Measurements from ENCODE around the gene DAGLB. TPM values are rescaled to one million over a fixed set of nuclear protein-coding genes. Genes with fewer than 3 reads are reported as not detected.

Gene DAGLB
- polyA plus RNA-seq, 5 donors = 14.6 to 19.4 (median 15.2) TPM

DNA sequence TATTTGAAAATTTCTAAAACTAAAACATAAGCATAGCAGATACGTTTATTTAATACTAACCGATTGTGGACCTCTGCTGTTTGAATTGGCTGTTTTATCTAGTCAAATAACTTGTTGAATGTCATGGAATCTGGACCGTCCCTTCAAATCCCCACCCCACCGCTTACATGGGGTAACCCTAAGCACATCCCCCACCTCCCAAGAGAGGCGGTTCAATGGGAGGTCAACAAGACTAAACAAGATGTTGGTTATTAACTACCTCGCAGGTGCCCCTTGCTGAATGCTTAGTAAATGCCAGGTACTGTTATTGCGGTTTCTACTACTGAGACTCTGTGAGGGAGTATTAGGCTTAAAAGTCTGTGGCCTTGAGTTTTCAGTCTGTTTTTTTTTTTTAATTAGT is 70.9 kb downstream of the DAGLB start:
- no peak for DNase-seq

DNA sequence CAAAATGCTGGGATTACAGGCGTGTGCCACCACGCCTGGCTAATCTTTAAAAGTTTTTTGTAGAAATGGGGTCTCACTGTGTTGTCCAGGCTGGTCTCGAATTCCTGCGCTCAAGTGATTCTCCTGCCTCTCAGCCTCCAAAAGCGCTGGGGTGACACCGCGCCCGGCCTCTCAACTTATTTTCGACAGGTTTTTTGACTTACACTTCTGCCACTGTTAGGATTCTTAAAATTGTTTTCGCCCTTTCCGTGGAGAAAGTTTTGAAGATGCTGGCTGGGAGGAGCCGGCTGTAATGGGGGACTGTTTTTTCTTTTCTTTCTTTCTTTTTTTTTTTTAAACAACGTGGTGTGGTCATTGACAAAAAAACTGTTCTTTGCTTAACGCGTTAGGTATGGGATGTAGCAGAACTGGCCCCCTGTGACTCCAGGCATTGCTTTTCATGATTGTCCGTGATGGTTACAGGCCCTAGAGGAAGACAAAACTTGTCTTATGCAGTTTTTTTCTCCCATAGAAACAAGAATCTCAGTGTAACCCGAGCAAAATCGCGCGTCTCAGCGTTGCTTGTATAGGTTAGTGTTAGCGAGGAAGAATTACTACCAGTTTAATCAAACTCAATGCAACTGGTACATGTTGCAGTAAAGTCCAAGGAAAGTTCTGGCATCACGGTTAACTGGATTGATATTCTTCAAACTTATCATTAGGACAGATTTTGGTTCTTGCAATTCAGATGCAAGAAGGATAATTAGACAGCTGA is 72.2 kb downstream of the DAGLB start:
- no peak for DNase-seq

DNA sequence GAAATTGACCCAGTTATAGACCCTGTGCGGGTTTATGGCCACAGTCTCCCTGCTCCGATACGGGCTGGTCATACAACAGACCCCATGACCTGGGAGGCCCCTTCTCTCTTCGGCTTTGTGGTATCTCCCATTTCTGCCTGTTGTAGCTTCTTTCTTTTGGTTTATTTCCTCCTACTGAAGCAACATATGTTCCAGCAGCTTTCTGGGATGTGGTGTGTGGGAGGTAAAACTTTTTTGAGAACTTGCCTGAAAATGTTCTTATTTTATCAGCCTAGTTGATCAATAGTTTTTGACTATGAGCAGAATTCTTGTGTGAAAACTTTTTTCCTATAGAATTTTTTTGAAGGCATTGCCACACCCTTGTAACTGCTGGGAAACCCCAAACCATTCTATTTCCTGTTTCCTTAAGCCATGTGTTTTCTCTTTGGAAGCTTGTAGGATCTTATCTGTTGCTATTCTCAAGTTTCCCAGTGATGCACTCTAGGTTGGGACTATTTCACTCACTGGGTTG is 80.0 kb downstream of the DAGLB start:
- no peak for DNase-seq

DNA sequence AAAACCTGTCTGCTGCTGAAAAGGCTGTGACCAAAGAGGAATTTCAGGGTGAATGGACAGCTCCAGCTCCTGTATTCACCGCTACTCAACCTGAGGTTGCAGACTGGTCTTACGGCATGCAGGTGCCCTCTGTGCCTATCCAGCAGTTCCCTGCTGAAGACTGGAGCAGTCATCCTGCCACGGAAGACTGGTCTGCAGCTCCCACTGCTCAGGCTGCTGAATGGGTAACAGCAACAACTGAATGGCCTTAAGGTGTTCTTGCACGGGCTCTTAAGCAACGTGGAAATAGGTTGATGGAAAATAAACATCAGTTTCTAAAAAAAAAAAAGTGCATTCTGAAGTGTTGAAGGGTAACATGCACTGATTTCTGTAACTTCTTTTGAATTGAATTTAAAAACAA is 82.3 kb downstream of the DAGLB start:
- DNase-seq = no peak

DNA sequence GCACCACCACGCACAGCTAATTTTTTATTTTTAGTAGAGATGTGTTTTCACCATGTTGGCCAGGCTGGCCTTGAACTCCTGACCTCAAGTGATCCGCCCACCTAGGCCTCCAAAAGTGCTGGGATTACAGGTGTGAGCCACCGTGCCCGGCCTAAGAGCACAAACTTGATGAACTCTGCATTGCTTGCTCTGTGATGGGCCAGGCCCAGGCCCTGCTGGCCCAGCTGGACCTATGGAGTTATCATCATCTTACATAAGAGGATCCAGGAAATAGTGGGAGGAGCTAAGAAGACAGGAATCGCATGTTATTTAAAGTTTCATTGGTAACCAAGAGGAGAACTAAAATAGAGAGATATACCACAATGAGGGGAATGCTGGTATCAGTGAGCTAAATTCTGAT is 86.9 kb downstream of the DAGLB start:
- DNase-seq = no peak

DNA sequence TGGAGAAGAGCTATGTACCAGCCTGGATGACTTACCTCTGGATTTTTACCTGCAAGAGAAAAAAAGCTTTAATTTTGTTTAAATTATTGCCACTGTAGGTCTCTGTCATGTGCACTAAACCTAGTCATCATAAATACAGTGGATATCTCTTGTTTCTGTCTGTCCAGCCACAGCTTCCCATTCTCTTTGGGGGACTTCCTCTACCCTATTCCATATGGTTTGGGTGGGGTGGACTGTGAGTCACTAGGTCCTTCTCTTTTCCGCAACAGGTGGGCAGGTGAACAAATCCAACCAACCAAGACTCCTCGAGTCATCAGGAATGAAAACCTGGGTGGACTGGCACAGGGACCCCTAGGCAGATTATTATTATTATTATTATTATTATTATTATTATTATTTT is 88.0 kb downstream of the DAGLB start:
- DNase-seq = no peak

Other genes with a start within 250 kb of the DAGLB start
- gene CYTH3, start 175.3 kb downstream of the DAGLB start, polyA plus RNA-seq (ENCODE audit: insufficient read depth in 1 of 5, insufficient read length in 5 of 5, low replicate concordance in 1 of 5) = 10 to 100 TPM; 20.3 to 28.5 (median 27.5) TPM
- gene FAM220A, start 99.0 kb downstream of the DAGLB start, polyA plus RNA-seq (ENCODE audit: insufficient read depth in 1 of 5, insufficient read length in 5 of 5, low replicate concordance in 1 of 5) = 10 to 100 TPM; 17.4 to 20.3 (median 19.0) TPM
- 100 to 1,000 TPM; 252 to 282 (median 275) TPM for gene RAC1, start 73.4 kb downstream of the DAGLB start, polyA plus RNA-seq (ENCODE audit: insufficient read depth in 1 of 5, insufficient read length in 5 of 5, low replicate concordance in 1 of 5)
- 100 to 1,000 TPM; 146 to 190 (median 155) TPM for gene KDELR2, start 36.2 kb upstream of the DAGLB start, polyA plus RNA-seq (ENCODE audit: insufficient read depth in 1 of 5, insufficient read length in 5 of 5, low replicate concordance in 1 of 5)
- gene GRID2IP, start 103.5 kb upstream of the DAGLB start, polyA plus RNA-seq (ENCODE audit: insufficient read depth in 1 of 5, insufficient read length in 5 of 5, low replicate concordance in 1 of 5) = 1 to 10 TPM in 2 of 5 donors, under 1 TPM in 3; 0.81 to 1.3 (median 0.91) TPM
- 10 to 100 TPM; 69.4 to 82.8 (median 75.9) TPM for gene ZDHHC4, start 129.5 kb upstream of the DAGLB start, polyA plus RNA-seq (ENCODE audit: insufficient read depth in 1 of 5, insufficient read length in 5 of 5, low replicate concordance in 1 of 5)
- gene INTS15, start 142.1 kb upstream of the DAGLB start, polyA plus RNA-seq (ENCODE audit: insufficient read depth in 1 of 5, insufficient read length in 5 of 5, low replicate concordance in 1 of 5) = 10 to 100 TPM; 28.8 to 48.1 (median 43.1) TPM
- gene ZNF853, start 167.7 kb upstream of the DAGLB start, polyA plus RNA-seq (ENCODE audit: insufficient read depth in 1 of 5, insufficient read length in 5 of 5, low replicate concordance in 1 of 5) = 10 to 100 TPM; 11.6 to 19.4 (median 12.6) TPM
- gene ZNF316, start 189.4 kb upstream of the DAGLB start, polyA plus RNA-seq (ENCODE audit: insufficient read depth in 1 of 5, insufficient read length in 5 of 5, low replicate concordance in 1 of 5) = 10 to 100 TPM; 34.3 to 46.9 (median 44.7) TPM

Measured in right lung (tissue), 5 donors.